Umbilical cord (tissue), 2 donors: Measurements from ENCODE around the gene MASP1. TPM values are rescaled to one million over a fixed set of nuclear protein-coding genes. Genes with fewer than 3 reads are reported as not detected.
"Not testable (repeated sequence)": the region's sequence is repeated elsewhere in the genome, so short reads cannot be mapped to it uniquely, and the experiment has no call there.

Source experiments
- DNase-seq: peaks from one replicate; pipeline ENCODE4 v3.0.0-alpha.2; 2015; ENCODE audit warnings: low spot score
- total RNA-seq: library from RNA; depleted of rRNA; stranded (reverse); fragments of >200 nt; gene quantifications from one replicate; pipeline ENCODE4 v1.2.3, GENCODE V29; 2014; ENCODE audit warnings: low replicate concordance; ENCODE audit not compliant: insufficient read depth

The MASP1 gene
- total RNA-seq, 1 donor from 2014 or later: 7.2 TPM

DNA sequence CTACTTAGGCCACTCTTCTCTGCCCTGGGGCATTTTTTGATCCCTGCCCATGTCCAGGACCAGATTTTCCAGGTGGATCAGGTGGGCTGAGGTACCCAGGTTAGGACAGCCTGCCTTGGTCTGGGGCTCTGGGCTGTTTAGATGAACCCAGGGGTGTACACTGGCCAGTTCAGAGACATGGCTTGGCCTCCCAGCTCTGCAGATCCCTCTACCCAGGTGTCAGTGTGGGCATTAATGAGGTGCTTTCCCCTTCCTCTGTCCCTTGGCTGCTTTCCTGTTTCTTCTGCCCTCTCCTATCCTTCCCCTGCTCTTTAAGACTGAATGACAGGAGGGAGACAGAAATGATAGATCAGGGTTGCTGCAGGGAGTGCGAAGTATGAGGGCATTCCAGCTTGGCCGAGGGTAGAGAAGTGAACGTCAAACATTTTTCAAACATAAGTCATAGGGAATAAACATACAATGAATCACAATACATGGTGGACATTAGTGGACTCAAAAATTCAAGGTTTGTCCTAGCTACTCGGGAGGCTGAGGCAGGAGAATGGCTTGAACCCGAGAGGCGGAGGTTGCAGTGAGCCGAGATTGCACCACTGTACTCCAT is 63.8 kb downstream of the MASP1 start:
- DNase-seq: no peak

DNA sequence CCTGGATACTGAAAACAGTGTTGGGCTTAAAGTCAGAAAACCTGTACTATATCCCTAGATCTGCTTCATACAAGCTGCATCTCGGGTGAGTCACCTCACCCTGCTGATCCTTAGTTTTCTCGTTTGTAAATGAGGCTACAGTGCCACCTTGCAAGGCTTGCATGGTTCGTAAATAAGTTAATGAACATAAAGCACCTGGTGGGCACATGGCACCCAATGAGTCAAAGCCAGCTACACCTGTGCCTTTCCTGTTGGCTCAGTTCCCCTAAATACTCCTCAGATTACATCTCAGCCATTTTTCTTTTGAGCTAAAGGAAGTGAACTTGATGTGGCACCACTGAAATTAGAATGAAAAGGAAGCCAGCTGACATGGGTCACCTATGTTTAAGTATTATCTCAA is 67.7 kb downstream of the MASP1 start:
- DNase-seq: no peak

DNA sequence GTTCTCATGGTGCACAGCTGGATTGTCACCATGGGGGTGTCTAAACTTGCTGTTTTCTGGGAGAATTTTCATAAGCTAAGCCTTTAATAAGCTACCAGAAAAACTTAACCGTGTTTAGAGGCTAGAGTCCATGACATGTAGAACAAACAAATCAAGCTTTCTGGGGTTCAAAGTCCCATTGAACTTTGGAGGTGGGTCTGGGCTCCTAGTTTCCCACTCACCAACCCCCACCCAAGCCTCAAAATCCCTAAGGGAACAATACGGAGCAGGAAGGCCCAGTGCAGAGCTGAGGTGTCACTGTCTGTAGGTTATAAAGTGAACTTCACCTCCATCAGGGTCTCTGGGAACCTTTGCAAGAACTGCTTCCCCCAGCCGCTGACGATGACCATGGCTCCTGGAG is 68.7 kb downstream of the MASP1 start:
- DNase-seq: no peak

DNA sequence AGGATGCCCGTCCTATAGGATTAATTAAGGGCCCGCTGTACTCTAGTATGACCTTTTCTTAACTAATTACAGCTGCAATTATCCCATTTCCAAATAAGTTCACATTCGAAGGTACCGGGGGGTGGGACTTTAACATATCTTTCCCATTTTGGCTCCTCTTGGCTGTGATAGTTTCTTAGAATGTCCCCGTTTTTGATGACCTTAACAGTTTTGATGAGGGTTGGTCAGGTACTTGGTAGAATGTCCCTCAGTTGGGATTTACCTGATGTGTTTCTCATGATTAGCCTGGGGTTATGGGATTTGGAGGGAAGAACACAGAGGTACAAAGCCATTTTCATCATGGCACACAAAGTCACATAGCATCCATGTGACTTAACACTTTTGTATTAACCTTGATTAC is 76.1 kb downstream of the MASP1 start:
- DNase-seq: no peak

DNA sequence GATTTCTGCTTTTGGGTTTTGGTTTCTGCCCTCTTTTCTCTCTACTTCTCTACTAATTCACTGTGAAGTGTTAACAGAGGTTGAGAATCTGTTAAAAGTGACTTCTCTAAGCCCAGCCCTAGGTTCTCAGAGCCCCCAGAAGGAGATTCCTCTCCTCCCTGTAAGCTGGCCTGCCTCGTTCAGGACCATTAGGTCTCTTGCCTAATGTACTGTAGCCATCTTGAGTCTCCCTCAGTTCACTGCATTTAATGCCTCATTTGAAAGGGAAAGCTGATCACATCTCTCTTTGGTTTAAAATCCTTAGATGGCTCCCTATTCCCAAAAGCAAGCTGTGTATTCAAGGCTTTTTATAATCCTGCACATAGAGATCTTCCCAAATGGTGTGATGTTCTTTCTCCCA is 77.9 kb downstream of the MASP1 start:
- no peak for DNase-seq

DNA sequence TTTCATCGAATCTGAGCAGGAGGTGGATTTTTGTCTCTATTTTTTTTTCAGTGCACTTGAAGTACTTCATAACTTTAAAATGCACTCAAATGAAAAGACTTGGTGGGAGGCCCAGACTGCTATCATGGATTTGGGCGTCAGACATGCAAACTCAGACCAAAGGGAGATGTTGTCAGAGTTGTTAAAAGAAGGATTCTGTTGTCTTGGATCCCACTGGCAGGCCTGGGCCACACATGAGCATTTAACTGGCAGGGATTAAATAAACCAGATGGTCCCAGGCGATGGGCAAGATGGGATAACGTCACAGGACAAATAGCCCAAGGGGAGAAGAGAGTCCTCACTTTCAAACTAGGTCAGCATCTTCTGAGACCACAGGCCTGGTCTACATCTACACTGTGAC is 78.8 kb downstream of the MASP1 start:
- DNase-seq: peak; percentile 2

DNA sequence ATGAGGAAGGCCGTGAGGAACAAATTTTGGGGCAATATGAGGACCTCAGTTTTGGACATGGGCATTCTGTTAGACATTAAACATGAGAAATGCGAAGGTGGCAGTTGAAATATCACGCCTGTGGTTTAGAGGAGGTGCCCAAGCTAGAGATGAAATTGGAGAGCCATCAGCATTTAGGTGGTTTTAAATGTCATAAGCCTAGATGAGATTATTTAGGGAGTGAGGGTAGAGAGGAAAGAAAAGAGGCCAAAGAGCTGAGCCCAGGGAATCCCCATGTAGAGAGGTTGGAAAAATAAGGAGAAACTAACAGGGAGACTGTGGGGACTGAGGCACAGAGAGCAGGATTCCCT is 79.4 kb downstream of the MASP1 start:
- no peak for DNase-seq

DNA sequence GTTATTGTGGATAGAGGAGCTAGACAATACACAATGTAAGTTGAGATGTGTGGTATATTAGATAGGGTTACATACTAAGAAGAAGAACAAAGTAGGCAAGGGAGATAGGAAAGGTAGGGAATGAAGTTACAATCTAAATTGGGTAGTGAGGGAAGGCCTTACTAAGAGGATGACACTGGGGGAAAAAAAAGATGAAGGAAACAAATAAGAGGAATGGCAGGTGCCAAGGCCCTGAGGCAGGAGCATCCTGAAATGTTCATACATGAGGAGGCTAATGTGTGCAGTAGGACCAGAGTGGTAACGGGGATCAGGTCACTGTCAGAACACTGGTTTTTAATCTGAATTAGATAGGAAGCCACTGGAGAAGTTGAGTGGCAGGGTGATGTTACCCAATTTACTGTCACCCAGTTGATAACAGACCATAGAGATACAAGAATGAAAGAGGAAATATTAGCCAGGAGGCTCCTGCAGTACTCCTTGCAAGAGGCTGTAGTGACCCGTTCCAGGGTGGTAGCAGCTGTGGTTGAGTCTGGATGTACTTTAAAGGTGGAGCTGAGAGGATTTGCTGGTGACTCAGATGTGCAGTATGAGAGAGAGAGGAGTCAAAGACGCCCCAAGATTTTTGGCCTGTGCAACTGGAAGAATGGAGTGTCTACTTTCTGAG is 79.9 kb downstream of the MASP1 start:
- no peak for DNase-seq

DNA sequence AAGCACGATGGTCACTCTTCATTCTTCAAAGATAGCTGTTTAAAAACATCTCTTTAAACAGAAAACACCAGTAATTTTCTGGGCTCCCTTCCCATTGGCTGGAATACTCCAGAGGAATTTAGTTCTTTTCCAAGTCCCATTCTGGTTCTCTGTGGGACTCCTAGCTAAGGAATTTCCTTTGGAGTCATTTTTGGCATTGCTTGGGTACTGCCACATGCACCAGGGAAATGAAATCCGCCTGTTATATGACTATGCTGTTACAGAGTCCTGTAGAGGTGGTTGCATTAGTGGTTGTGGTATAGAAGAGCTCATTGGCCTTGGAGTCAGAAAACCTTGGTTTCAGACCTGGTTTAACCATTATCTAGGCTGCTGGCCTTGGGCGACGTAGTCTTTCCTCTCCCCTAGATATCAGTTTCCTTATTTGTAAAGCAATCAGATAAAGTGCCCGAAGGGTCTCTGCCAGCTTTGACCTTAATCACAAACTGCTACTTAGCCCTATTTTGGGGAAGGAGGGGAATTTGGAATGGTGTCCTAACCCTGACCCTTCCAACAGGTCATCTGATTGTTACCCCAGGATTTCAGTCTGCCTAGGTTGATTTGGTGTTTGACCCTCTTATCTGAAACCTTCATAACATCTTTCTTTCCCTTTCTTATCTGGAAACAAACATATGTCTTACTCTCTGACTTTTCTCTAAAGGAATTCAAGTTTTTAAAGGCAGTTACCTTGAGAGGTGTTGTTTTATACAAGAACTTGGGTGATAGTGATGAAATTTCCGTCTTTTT is 80.8 kb downstream of the MASP1 start:
- peak; percentile 50 for DNase-seq

DNA sequence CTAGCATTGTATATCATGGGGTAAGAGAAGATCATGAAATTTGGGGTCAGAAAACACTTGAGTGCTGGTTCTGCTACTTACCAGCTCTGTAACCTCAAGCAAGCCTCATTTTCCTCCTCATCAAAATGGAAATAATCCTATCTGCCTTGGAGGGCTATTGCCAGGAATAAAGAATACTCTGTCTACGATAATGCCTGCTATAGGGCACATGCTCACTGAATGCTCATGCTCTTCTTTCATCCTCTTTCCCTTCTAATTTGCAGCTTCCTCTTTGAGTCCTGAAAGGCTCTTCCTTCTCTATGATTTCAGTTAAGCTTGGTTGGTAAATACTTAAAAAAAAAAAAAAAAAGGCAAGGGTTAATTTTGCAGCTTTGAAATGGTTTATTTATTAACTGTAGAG is 81.4 kb downstream of the MASP1 start:
- no peak for DNase-seq

DNA sequence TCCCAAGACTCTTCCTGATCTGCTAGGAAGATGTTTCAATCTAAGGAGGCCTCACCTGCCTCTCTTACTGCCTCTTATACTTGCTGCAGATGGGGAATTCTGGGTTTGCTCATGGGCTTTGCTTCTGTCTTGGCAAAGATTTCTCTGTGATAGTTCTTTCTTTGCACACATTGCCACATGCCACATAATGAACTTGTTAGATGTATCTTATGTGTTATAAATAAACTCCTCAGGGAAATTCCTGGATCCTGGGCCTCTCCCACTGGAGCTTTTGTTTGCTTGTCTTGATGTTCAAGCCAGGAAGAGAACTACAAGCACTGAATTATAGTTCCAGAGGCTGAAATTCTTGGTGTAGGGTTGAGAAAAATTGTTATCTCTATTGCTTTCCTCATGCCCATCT is 82.0 kb downstream of the MASP1 start:
- DNase-seq: no peak

DNA sequence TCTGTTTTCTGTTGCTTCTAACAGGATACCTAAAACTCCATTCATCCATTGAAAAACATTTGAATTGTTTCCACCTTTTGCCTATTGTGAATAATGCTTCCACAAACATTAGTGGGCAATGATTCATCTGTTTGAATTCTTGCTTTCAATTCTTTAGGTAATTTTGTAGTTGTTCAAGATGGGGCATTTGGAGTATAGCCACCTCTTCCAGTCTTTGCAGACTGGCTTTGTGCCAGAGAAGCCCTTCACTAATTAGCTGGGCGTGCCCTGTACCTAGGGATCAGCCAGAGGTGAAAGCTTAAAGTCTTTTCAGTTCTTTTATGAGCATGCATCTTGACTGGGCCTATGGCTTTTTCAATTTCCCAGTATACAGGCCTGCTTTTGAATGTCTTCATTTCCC is 83.4 kb downstream of the MASP1 start:
- no peak for DNase-seq

DNA sequence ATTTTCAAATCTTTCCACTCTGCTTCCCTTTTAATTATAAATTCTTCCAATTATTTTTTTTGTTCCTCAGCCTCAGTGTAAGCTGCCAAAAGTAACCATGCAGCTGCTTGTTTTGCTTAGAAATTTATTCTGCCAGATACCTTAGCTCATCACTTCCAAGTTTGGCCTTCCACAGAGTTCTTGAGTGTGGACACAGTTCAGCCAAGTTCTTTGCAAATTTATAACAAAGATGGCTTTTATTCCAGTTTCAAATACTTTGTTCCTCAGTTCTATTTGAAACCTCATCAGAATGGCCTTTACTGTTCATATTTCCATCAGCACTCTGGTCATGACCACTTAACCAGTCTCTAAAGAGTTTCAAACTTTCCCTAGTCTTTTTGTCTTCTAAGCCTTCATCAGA is 83.9 kb downstream of the MASP1 start:
- no peak for DNase-seq

DNA sequence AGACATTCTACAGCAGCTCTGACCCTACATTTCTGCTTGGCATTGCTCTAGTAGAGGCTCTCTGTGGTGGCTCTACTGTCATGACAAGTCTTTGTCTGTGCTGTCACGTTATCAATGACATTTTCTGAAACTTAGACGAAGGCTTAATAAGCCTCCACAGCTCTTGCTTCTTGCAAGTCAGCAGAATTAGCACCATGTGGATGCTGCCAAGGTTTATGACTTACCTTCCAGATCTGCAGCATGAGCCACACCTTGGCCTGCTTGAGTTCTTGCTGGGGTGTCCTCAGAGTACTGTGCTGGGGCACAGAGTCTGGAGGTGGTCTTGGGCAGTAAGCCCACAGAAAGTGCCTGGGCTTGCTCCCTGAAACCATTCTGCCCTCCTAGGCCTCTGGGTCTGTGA is 84.5 kb downstream of the MASP1 start:
- no peak for DNase-seq

DNA sequence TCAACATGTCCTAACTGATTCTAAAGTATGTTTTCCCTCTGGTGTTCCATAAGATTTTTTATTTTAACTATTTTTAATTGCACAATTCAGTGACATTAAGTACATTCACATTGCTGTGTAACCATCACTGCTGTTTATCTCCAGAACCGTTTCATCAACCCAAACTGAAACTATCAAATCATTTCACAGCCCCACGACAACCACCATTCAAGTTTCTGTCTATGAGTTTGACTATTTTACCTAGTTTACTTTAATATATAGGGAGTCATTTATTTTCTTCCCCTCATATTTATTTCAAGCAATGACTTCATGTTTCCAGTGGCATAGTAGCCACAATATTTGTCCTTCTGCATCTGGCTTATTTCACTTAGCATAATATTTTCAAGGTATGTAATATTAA is 85.9 kb downstream of the MASP1 start:
- DNase-seq: no peak

DNA sequence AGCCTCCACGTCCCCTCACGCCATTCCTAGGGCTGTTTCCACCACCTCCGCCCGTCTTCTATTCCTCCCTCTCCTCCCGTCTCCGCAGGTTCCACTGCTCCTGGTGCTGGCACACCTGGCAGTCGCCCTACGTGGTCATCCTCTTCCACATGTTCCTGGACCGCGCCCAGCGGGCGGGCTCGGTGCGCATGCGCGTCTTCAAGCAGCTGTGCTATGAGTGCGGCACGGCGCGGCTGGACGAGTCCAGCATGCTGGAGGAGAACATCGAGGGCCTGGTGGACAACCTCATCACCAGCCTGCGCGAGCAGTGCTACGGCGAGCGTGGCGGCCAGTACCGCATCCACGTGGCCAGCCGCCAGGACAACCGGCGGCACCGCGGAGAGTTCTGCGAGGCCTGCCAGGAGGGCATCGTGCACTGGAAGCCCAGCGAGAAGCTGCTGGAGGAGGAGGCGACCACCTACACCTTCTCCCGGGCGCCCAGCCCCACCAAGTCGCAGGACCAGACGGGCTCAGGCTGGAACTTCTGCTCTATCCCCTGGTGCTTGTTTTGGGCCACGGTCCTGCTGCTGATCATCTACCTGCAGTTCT is 92.0 kb downstream of the MASP1 start:
- not testable (repeated sequence) for DNase-seq

DNA sequence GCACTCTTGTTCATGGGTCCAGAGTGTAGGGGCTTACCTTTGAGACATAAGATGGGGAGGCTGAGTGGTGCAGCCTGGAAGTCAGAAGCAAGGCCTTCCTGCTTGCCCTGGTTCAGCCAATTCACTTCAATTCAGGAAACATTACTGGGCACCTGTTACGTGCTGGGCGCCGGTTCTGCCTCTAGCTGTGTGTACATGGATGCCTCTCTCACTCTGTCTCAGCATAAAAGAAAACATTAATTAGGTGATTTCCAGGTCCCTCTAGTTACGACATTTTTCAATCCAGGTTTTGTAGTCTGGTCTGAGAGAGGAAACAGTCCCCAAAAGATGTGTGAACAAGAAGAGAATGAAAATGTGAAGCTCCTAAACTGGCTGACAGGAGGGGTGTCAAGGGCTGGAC is 93.0 kb downstream of the MASP1 start:
- DNase-seq: no peak

DNA sequence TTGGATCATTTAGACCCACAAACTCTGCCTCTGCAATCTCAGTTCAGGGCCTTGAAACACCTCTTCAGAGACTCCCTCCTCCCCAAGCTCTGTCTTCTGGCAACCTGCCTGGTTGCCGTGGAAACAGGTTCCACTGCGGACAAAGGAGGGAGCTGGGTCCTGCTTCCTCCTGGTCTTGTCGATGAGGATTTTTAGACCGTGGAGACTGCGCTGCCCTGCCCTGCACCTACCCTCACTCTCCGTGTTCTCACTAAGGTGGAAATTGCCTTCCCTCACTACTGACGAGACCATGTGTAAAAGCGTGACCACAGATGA is 94.2 kb downstream of the MASP1 start, which contains the start of gene RTP1:
Gene RTP1, plus strand, starts transcription at position 152 of the 315 bp plus-strand sequence. Its CDS starts 30 bp downstream, at position 182.
- DNase-seq: no peak

DNA sequence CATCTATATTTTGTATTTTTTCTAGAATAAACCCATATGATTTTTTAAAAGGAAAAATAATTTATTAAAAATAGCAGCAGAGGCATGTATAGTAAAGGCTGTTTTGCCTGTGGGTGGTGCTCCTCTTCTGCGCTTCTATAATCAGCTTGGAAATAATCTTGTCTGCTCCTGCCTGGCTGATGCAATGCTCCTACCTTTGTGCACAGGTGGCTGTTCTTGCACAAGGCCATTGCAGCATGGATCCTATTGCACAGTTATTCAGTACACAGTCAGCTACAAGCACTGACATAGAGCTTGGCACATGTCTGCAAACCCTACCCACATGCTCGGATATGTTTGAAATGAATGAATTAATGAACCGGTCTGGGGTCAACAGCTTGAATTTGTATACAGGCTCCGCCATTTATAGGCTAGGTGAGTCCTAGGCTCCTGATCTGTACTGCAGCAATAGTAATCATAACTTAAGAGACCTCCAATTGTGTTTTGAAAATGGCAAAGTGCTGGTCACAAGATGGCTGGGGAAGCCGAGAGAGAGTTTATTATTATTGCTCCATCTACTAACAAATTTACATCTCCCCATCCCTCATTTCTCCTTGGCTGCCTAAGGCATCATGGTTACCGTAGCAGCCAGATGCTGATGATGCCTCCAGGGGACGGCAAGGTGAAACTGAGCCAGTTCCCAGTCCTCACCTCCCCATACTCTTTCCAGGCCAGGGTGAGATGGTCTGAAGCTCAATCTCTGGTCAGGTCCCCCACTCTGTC is 94.8 kb downstream of the MASP1 start:
- no peak for DNase-seq

DNA sequence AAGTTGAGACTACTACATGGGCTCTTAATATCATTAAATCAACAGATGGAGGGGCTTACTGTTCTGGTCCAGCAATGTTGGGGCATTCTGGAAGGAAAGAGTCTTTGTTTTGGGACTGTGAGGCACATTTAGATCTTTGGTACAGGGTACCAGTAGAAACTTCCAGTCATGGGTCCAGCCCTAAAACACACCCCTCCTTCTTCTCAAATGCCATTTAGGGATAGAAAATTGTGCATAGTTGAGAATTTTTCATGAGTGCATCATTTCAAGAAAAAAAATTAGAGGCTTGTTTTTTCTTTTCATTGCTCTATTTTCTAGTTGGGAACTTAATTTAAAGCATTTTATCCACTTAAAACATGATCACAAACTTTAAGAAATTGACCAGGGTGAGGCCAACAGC is 98.4 kb downstream of the MASP1 start:
- peak; percentile 13 for DNase-seq

DNA sequence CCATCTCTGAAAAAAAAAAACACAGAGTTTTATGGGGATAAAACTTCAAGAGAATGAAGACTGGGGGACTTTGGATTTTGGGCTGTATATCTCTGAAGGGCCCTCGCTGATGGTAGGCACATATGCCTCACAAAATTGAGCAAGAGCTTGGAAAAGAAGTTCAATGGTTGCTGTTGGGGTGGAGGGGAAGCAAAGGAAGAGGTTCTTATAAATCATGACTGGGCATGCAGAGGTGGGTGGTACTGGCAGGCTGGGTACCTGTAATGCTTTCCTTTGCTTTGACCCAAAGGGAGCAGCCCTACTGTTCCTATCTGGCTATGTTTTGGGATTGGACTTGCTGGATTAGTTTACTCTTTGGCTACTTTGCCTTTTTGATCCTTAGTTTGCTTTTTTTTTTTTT is 100.3 kb downstream of the MASP1 start:
- no peak for DNase-seq

DNA sequence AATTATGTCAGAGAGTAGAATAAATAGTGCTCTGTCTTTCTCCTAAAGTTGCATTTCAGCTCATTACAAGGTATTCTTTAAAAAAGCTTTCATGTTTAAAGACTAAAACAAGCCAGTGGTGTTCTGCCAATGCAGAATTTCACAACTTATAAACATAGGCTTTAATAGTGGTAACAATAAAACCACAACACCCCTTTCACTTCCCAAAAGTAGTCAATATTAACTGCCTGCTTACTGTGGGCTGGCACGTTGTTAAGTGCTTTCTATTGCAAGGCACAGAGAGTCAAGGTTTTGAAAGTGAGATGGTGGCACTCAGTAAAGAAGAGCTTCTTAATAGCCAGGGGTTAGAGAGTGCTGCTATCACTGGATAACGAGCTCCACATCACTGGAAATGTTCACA is 102.6 kb downstream of the MASP1 start:
- no peak for DNase-seq
